Right ventricle myocardium superior (tissue), 1 donor: ENCODE data around the gene NXPH4. TPM values are rescaled to one million over a fixed set of nuclear protein-coding genes. Genes with fewer than 3 reads are reported as not detected.
A peak's percentile ranks its signal among the peaks of the same experiment; 100 is the strongest.

ENCODE experiments used
- ATAC-seq: fragments of 200-7000 bp; cut with Tn5 transposase; one replicate; pipeline ENCODE4 v1.9.1; 2020; ENCODE audit warnings: mild to moderate bottlenecking; ENCODE audit not compliant: poor library complexity
- DNase-seq: peaks from one replicate; pipeline ENCODE4 v3.0.0-alpha.2; 2020
- intact Hi-C: fragments of 100-400 bp; cut with DNase I; formaldehyde crosslinking; loops from one replicate; pipeline ENCODE4 v1.11.2; 2022
- total RNA-seq: library from RNA; stranded (reverse); fragmentation: NEBNext Ultra II Directional; extraction: Animal tissue kit (Norgen Biotek cat#: 25700); gene quantifications from one replicate; pipeline ENCODE4 v1.2.1, GENCODE V29; 2021
- donor health status: DM: no; HTN: yes; CAD: no; lungs with severe emphysema.

NXPH4 gene
- total RNA-seq, 1 donor from 2014 or later: 0.70 TPM

GRCh38 chr12:57181561-57182155 is 34.9 kb upstream of the NXPH4 start:
- intact Hi-C loops: no loop called here
- ATAC-seq (no peak), DNase-seq (no peak)

GRCh38 chr12:57182918-57183575 is 33.5 kb upstream of the NXPH4 start:
- ATAC-seq (peak; percentile 83), DNase-seq (peak; percentile 82)
- intact Hi-C loops: no loop called here

GRCh38 chr12:57183939-57184725 is 32.5 kb upstream of the NXPH4 start:
- intact Hi-C loops: no loop called here
- DNase-seq: no peak
- ATAC-seq: no peak

- no peak for ATAC-seq
- intact Hi-C loops: no loop called here
- DNase-seq: no peak
Observed at GRCh38 chr12:57185403-57185802, 31.2 kb upstream of the NXPH4 start.

- no peak for ATAC-seq
- no peak for DNase-seq
- intact Hi-C loops: no loop called here
Observed at GRCh38 chr12:57185906-57186508, 30.6 kb upstream of the NXPH4 start.

- intact Hi-C loops: no loop called here
- no peak for DNase-seq
- ATAC-seq: no peak
Observed at GRCh38 chr12:57187222-57188089, 29.1 kb upstream of the NXPH4 start.

- intact Hi-C loops: no loop called here
- ATAC-seq (no peak), DNase-seq (no peak)
Observed at GRCh38 chr12:57188090-57188425, 28.5 kb upstream of the NXPH4 start.

- intact Hi-C loops: no loop called here
- ATAC-seq: peak; percentile 77
Observed at GRCh38 chr12:57190037-57190436, 26.6 kb upstream of the NXPH4 start.

GRCh38 chr12:57190821-57191220 is 25.8 kb upstream of the NXPH4 start:
- DNase-seq: no peak
- ATAC-seq: no peak
- intact Hi-C loops: no loop called here

More at GRCh38 chr12:57190037-57190436, 26.6 kb upstream of the NXPH4 start:
- no peak for DNase-seq

GRCh38 chr12:57191410-57191809 is 25.2 kb upstream of the NXPH4 start:
- intact Hi-C loops: no loop called here
- DNase-seq (no peak), ATAC-seq (no peak)

- DNase-seq: no peak
- no peak for ATAC-seq
- intact Hi-C loops: no loop called here
Observed at GRCh38 chr12:57192920-57193319, 23.7 kb upstream of the NXPH4 start.

- no peak for DNase-seq
- intact Hi-C loops: no loop called here
- no peak for ATAC-seq
Observed at GRCh38 chr12:57193706-57194245, 22.8 kb upstream of the NXPH4 start.

- no peak for ATAC-seq
- intact Hi-C loops: no loop called here
- DNase-seq: no peak
Observed at GRCh38 chr12:57194253-57194652, 22.3 kb upstream of the NXPH4 start.

- no peak for DNase-seq
- no peak for ATAC-seq
- intact Hi-C loops: no loop called here
Observed at GRCh38 chr12:57195186-57195585, 21.4 kb upstream of the NXPH4 start.

GRCh38 chr12:57195611-57196371 is 20.8 kb upstream of the NXPH4 start:
- DNase-seq (no peak), ATAC-seq (no peak)
- intact Hi-C loops: no loop called here

GRCh38 chr12:57196439-57196838 is 20.2 kb upstream of the NXPH4 start:
- DNase-seq (no peak), ATAC-seq (no peak)
- intact Hi-C loops: no loop called here

- no peak for DNase-seq
- intact Hi-C loops: no loop called here
- no peak for ATAC-seq
Observed at GRCh38 chr12:57196956-57197355, 19.6 kb upstream of the NXPH4 start.

GRCh38 chr12:57198329-57198728 is 18.3 kb upstream of the NXPH4 start:
- intact Hi-C loops: no loop called here
- no peak for DNase-seq
- no peak for ATAC-seq
